Stimulated activated CD8-positive, alpha-beta memory T cell treated with anti-CD3 and anti-CD28 coated beads, Interleukin-4, amount 100 ng/mL, for 24 hours (primary cell): Measurements from ENCODE around the gene SLCO2A1.

Experiments used
- DNase-seq: peaks from one replicate; pipeline ENCODE4 v3.0.0-alpha.2; 2020; ENCODE audit warnings: low read depth

Gene SLCO2A1

DNA sequence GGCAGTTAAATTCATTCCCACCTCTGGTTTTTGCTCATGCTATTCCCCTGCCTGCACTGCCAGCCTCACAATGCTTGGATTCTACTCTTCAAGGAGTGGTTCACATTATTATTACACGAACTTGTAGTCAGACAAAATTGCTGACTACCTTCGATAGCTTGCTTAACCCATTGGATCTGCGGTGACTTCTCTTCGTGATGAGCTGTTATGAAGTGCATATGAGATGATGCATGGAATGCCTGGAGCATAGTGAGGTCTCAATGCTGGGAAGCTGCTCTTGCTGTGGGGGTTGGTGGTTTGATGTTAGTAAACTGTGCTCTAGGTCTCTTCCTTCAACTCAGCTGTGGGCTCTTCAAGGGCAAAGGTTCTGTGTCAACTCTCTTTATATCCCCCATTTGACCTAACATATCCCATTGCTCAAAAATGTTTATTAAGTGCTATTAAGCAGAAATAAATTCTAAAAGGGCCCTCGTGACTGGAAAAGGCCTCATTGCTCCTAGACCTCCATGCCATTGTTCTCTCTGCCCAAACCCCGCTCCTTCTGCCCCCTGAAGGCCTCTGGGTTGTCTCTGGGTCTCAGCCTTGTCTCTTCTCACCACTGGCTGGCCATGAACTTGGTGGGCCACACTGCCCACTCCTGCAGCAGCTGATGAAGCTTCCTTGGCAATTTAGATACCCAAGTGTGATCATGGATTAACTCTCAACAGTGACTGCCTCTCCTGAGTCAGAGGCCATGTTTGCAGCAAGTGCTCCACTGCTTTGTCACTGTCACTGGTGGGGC is 4.5 kb upstream of the SLCO2A1 start:
- DNase-seq = no peak

DNA sequence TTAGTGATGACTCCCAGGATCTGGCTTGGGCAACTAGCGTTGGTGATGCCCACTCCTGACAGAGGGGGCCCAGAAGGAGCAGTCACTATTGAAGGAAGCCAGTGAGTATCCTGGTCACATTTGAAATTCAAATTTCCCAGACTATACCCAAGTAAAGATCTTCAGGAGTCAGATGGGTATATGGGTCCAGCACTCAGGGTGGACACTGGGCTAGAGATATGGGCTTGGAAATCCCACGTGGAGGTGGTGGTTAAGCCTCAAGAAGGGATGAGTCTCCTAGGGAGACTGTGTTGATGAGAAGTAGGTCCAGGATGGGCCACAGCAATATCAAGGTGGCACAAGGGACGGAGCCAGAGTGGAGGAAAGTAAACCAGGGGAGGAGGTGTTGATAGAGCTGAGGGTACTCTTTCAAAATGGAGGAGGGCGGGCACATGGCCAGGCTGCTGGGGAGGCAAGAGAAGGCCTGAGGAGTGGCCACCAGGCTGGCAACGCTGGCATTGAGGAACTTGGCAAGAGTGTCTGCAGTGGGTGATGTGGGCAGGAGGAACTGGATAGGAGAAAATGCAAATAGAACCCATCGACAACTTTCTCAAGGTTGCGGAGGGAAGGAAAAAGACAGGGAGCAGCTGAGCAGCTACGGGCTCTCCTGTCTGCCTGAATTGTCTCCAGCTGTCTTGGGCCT is 3.7 kb upstream of the SLCO2A1 start:
- DNase-seq = no peak

DNA sequence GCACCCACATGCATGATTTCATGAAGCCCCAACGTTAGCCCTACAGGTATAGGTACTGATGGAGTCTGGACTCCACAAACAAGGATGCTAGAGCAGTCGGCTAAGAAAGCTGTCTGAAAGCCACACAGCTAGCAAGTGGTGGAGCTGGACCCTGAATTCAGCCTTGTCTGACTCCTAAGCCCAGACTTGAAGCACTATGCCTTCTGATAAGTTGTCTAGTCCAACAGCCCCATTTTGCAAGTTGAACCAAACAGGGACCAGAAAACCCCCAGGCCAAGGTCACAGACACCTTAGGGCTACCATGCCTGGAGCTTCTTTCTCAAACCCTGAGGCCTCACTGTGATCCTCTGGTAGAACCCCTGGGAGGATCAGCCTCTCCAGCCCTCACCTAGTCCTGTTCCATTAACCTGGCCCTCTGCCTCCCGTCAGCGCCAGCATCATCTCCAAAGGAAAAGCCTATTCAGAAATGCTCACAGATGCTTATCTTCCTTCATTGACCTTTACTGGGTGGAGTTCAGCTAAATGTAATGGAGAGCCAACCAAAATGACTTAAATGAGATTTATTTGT is 1.7 kb upstream of the SLCO2A1 start:
- no peak for DNase-seq

DNA sequence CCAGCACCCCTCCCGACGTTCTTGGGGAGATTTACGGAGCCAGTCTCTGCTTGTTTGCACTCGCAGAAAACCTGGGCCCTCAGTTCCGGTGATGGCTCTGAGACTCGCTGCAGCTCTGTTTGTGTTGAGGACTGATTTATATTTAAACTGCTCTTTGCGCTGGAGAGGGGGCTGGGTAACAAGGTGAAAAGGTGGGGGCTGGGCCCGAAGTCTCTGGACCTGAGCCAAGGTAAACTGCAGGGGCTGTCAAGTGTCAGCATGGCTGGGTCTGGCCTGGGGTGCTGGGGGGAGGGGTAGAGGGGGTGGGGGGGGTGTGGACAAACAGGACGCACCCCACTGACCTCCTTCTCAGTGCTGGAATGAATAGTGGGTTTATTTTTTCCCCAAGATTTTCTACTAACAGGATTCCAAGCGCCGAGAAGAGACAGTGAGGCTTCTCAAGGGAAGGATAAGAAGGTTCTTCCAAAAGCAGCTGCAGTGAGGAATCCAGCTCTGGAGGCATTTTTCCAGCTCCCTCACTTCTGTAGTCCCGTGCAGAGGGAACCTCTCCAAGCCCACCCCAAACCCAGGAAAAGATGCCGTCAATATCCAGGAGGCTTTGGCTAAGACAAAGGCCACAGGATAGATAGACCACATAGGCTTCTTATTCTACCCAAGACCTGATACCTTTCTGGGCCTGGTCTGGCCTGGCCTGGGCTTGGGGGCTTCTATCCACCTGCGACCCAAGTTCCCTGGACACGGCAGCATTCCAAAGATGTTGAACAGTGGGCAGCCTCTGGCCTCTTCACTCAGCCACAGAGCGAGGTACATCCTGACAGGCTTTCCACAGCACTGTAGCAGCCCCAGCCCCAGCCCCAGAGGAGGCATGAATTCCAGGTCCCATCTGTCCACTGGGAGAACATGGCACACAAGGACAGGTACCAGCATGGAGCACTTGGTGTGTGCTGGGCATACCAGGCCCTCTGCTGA is 938 bp upstream of the SLCO2A1 start:
- DNase-seq = no peak

DNA sequence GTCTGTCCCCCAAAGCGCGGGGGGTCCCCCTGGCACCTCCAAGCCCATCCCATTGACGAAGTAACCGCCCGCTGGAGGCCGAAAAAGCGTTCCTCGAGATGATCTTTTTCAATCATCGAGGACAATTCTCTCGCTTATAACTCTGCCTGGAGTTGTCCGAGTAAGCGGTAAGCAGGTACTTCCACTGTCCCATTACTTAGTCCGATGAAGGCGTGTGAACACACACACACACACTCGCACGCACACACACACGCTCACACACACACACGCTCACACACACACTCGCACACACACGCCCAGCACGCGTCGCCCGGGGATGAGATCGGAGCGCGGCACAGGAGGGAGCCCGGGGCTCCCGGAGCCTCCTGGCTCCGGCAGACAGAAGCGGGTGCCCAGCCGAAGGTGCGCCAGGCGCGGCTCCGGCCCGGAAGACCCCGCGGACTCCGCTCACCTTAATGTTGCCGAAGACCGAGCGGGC is 430 bp downstream of the SLCO2A1 start:
- no peak for DNase-seq

- DNase-seq = no peak
Observed at GRCh38 chr3:134028486-134029255, 1.1 kb downstream of the SLCO2A1 start.

DNA sequence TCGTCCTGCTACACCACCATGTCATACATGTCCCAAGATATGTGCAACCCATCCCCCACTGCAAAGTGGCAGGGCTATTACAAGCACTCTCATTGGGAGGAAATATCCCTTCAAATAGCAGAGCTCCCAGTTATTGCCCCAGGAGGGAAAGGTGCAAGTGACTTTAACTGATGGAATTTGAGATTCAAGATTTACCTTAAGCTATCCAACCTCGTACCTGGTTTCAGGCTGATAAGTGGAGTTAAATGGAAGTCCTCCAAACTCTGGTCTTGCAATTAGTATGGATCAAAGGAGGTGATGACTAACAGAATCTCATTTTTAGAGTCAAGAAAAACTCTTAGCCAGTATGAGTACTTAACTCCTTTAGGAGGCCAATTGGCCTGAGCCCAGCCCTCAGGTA is 2.1 kb downstream of the SLCO2A1 start:
- DNase-seq = no peak

DNA sequence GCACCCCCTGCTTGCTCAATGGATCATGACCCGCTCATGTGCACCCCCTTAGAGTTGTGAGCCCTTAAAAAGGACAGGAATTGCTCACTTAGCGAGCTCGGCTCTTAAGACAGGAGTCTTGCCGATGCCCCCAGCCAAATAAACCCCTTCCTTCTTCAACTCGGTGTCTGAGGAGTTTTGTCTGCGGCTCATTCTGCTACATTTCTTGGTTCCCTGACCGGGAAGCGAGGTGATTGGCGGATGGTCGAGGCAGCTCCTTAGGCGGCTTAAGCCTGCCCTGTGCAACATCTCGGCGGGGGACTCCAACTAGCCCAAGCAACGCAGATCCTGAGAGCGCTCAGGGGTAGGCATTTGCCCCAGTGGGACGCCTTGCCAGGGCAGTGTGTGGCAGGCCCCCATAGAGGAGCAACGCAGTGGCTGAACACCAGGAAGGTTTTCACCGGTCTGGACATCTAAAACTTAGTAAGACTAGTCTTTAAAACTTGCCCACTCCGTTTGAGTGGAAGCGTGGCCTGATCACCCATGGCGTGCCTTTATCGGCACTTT is 9.5 kb downstream of the SLCO2A1 start:
- no peak for DNase-seq

- no peak for DNase-seq
Observed at GRCh38 chr3:134018850-134019249, 10.9 kb downstream of the SLCO2A1 start.

DNA sequence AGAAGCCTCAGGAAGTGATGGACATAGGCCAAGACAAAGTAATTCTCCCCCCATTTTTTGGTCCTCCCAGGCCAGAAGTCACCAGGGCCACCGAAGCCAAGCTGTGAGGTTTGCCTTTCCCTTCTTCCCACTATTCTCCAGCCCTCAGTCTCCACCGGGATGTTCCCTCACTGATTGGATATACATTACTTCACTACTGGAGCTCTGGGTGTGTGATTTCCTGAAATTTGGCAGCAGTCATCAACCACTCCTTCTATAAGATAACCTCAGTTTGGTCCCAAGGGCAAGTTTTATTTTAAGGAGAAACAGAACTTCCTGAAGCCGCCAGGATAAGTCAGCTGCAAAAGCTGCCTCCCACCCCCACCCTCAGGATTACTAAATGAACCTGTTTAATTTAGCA is 11.3 kb downstream of the SLCO2A1 start:
- DNase-seq = no peak

DNA sequence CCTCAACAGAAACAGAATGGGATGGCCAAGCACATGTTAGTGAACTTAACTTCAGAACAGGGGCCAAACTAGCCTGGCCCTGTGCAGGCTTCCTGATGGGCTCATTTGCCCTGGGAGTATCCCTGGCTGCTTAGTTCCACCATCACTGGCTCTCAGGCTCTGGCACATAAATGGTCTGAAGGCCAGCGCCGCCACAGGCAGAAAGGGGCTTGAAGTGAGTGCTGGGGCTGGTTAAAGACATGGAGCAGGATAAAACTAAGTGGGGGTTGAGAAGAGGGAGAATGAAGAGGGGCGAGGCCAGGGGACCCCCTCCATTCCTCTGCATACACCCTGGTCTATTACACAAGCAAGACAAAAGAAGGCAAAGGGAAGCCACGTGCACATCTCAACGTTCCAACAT is 12.2 kb downstream of the SLCO2A1 start:
- no peak for DNase-seq

GRCh38 chr3:134014270-134014669 is 15.5 kb downstream of the SLCO2A1 start:
- no peak for DNase-seq

DNA sequence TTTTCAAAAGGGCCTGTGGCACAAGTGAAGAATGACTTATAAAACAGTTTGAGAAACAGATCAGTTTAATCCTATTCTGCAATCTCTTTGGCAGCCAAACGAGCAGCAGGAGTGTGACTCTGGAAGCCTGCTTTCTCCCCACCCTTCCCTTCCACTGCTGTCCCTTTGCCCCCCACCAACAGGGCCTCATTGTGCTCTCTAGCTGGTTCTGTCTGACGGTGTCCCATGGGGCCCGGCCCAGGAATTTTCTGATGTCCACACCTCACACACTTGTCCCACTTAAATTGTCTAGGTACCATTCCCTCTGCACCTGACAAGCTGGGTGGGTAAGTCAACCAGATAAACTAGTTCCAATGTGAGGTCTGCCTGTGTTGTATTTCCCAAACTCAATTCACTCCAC is 16.4 kb downstream of the SLCO2A1 start:
- DNase-seq = no peak

DNA sequence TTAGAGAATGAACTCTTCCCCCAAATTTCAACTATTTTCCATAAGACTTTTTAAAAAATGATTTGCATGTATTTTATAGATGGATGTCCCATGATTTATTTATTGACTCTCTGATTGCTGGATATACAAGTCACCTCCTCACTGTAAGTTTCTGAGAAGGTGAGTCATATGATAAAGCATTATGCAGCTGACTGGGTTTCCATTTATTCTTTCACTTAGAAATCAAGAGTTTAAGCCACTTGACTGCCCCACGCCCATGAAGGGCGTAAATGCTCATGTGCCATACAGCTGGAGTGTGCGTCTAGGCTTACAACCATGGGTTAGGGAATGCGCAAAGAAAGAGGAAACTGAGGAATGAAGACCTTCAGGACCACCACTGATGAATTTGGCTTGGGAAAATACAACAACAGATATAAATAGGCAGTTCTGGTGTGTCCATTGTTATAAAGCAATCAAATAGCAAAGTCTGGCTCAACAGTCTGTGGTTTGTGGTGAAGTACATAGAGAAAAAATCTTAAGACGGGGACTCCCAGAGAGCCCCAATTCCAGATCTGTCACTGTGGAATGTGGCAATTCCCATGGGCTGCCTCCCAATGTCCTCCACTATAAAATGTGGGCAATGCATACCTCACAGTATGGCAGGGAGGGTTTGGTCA is 20.3 kb downstream of the SLCO2A1 start:
- no peak for DNase-seq

- no peak for DNase-seq
Observed at GRCh38 chr3:134008630-134009156, 21.0 kb downstream of the SLCO2A1 start.

- no peak for DNase-seq
Observed at GRCh38 chr3:134007819-134008218, 21.9 kb downstream of the SLCO2A1 start.

GRCh38 chr3:134004841-134005240 is 24.9 kb downstream of the SLCO2A1 start:
- no peak for DNase-seq

DNA sequence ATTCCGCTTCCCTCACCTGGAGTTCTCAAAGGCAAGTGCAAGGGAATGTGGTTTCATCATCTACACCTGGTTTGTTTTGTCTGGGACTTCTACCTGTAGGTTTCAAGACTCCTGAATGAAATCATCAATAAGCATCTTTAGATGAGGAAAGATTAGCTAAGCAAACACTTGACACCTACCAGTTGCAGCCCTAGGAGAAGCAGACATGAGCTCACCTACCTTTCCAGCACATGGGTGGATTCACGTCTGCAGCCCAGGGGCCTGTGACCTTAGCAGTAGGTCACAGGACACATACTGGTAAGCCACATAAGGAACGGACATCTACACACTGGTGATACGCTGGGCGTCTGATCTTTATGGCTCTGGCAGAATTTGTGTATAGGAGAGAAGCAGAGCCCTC is 26.7 kb downstream of the SLCO2A1 start:
- DNase-seq = no peak

DNA sequence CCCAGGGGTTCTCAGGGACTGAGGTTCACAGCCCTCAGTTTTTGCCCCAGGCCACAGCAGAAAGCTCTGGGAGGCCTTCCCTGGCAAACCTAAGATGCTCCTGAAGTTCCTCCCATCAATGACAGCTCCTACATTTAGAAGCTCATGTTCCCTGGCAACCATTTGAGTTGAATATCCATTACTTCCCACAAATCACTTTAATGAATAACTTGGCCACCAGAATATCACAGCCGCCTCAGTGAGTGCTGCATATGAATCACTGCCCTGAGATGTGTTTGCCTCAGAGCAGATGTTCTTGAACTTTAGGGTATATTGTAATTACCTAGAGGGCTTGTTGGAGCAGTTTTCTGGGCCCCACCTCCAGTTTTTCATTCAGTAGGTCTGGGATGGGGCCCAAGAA is 27.4 kb downstream of the SLCO2A1 start:
- no peak for DNase-seq

DNA sequence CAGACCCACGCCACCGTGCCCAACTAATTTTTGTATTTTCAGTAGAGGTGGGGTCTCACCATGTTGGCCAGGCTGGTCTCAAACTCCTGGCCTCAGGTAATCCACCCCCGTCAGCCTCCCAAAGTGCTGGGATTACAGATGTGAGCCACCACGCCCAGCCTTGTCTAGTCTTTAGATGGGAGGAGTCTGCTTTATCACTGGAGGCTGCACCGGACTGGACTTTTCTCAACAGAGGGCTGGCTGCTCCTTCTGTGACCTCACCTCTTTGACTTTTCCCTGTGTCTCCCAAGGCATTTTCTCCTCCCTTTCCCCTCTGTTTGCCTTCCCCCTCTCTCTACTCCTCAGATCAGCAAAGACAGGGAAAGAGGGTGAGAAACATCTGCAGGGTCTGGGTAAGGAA is 28.5 kb downstream of the SLCO2A1 start:
- no peak for DNase-seq
